Heart right ventricle (tissue), 16 donors: ENCODE results near the gene MGLL. TPM values are rescaled to one million over a fixed set of nuclear protein-coding genes. Genes with fewer than 3 reads are reported as not detected.

Experiments
- ATAC-seq, 8 donors: fragments of 200-7000 bp; cut with Tn5 transposase; one replicate each; pipeline ENCODE4 v1.9.1; 2020; ENCODE audit warnings: mild to moderate bottlenecking in 8 of 8, moderate library complexity in 8 of 8, moderate number of reproducible peaks in 1 of 8
- DNase-seq, 2 donors: peaks; one replicate each; pipeline ENCODE4 v3.0.0-alpha.2; 2020
- H3K27ac ChIP-seq, 10 donors: fragments of 200-600 bp; sonication (generic) in 2 of 10; one replicate each; pipeline versions ENCODE4 v1.5.0 to v1.8.0; 2020 to 2022; ENCODE audit warnings: mild to moderate bottlenecking in 3 of 10
- H3K27me3 ChIP-seq, 7 donors: fragments of 200-600 bp; one replicate each; pipeline ENCODE4 v1.8.0; 2021 to 2022; ENCODE audit warnings: mild to moderate bottlenecking in 2 of 7
- H3K36me3 ChIP-seq, 9 donors: fragments of 200-600 bp; sonication (generic) in 1 of 9; one replicate each; pipeline versions ENCODE4 v1.5.0 to v1.8.0; 2020 to 2022; ENCODE audit warnings: mild to moderate bottlenecking in 2 of 9
- H3K4me1 ChIP-seq, 9 donors: fragments of 200-600 bp; sonication (generic) in 1 of 9; one replicate each; pipeline versions ENCODE4 v1.5.0 to v1.8.0; 2020 to 2022; ENCODE audit warnings: mild to moderate bottlenecking in 4 of 9
- H3K4me3 ChIP-seq, 10 donors: fragments of 200-600 bp; sonication (generic) in 2 of 10; one replicate each; pipeline versions ENCODE4 v1.5.0 to v1.8.0; 2020 to 2022; ENCODE audit warnings: mild to moderate bottlenecking in 7 of 10, moderate library complexity in 2 of 10
- H3K9me3 ChIP-seq, 11 donors: fragments of 200-600 bp in 10 of 11; sonication (generic) in 2 of 11; one replicate each; pipeline versions ENCODE4 v1.5.0 to v1.8.0; 2013 to 2022; ENCODE audit warnings: mild to moderate bottlenecking in 2 of 11, control low read depth in 1 of 11, moderate library complexity in 1 of 11
- CTCF ChIP-seq, 9 donors: fragments of 200-600 bp; sonication (generic) in 2 of 9; IDR thresholded peaks; one replicate each; pipeline versions ENCODE4 v1.5.0 to v1.8.0; 2021 to 2022; ENCODE audit warnings: antibody characterized with exemption in 9 of 9, mild to moderate bottlenecking in 5 of 9, moderate library complexity in 1 of 9
- WGBS, 2 donors: extraction: QIAGEN DNeasy Blood & Tissue Kit; methylation state at CpG; one replicate each; pipeline ENCODE4 v1.1.7; 2013; ENCODE audit warnings: inconsistent platforms in 1 of 2; 5-methylcytosine and 5-hydroxymethylcytosine counted together
- intact Hi-C, 10 donors: fragments of 100-400 bp; cut with DNase I; formaldehyde crosslinking; loops; one replicate each; pipeline versions ENCODE4 v1.11.1 to v1.14.2; 2022
- polyA plus RNA-seq, 2 donors: library from polyadenylated mRNA; stranded (reverse); fragments of 200-250 nt; gene quantifications; one replicate each; pipeline ENCODE4 v1.2.3, GENCODE V29; 2013
- total RNA-seq, 10 donors: library from RNA; stranded (reverse); fragmentation: NEBNext Ultra II Directional in 3 of 10; extraction: Animal tissue kit (Norgen Biotek cat#: 25700) in 3 of 10; gene quantifications; one replicate each; pipeline versions ENCODE4 v1.2.1 to v1.2.4, GENCODE V29; 2021 to 2023
- donor health status: Arrhythmogenic right ventricular cardiomyopathy.
- donor health status: ischemic (EF 13 %, LVEDD 7.1; RV severe dilation, severe dysfunction).
- donor health status: healthy with polysubstance abuse.
- donor health status: DM: no; HTN: yes; CAD: no.
- donor health status: DM: no; HTN: no; CAD: no.
- donor health status: ischemic (EF 25% LVEDD 6.9; RV normal size, moderate dysfunction).
- donor health status: ischemic (EF 25% LVEDD 5.7; RV mildly dilated, moderate dysfunction).
- donor health status: healthy.
- donor health status: DM: yes; HTN: yes; CAD: no.
- donor health status: Ischemic cardiomyopathy.
- donor health status: ischemic (EF 35%, LVEDD 5.7; RV mildly dilated, moderate dysfunction).
- donor health status: nonischemic (EF 11% LVEDD 7.7; RV severe dilation, severe dysfunction).
- donor health status: DM: yes; HTN: yes; CAD: no.
- donor health status: PGD.
- donor health status: ischemic (EF 29% LVEDD 5.4; RV normal size, mild dysfunction).
- donor health status: nonischemic (EF 23%, LVEDD 6.1; RV moderate dilation, normal function).

The MGLL gene
- total and polyA plus RNA-seq, 12 donors = 35.7 to 103 (median 65.2) TPM

GRCh38 chr3:127865941-127866340 is 43.6 kb upstream of the MGLL start:
- no peak for TF ChIP-seq CTCF (IDR thresholded peaks at IDR 0.05)
- H3K9me3 ChIP-seq = peaks cover 0 to 4% (median 0%) of the 10 kb centered on the region in 11 donors
- 77 to 88% methylated on average over 4 of the region's 4 CpGs for WGBS, 2 donors
- H3K27ac ChIP-seq = no peak overlapping the region
- no peak for DNase-seq
- intact Hi-C loops = no loop called here
- ATAC-seq = no peak
- no peaks in the 10 kb centered on the region for H3K36me3 ChIP-seq
- H3K4me1 ChIP-seq = no peaks in the 10 kb centered on the region
- peaks cover 0 to 5% (median 0%) of the 10 kb centered on the region in 7 donors for H3K27me3 ChIP-seq
- no peak overlapping the region for H3K4me3 ChIP-seq

GRCh38 chr3:127860211-127860696 is 37.9 kb upstream of the MGLL start:
- DNase-seq (no peak), ATAC-seq (no peak)
- H3K36me3 ChIP-seq = no peaks in the 10 kb centered on the region
- peaks cover 0 to under 1% (median 0%) of the 10 kb centered on the region in 11 donors for H3K9me3 ChIP-seq
- intact Hi-C loops = no loop called here
- no peak overlapping the region for H3K4me3 ChIP-seq
- H3K4me1 ChIP-seq = no peaks in the 10 kb centered on the region
- no peak for TF ChIP-seq CTCF (IDR thresholded peaks at IDR 0.05)
- no peaks in the 10 kb centered on the region for H3K27me3 ChIP-seq
- H3K27ac ChIP-seq = no peak overlapping the region
- WGBS, 2 donors = 50 to 60% methylated on average over 7 of the region's 7 CpGs

- H3K36me3 ChIP-seq = no peaks in the 10 kb centered on the region
- H3K27me3 ChIP-seq = no peaks in the 10 kb centered on the region
- DNase-seq = no peak
- H3K9me3 ChIP-seq = no peaks in the 10 kb centered on the region
- 83 to 87% methylated on average over 6 of the region's 6 CpGs for WGBS, 2 donors
- H3K4me3 ChIP-seq = no peak overlapping the region
- no peak overlapping the region for H3K27ac ChIP-seq
- intact Hi-C loops = loop anchor here in 2 of 10 donors (10.0 kb wide), 1 partner anchor 115 kb away; no protein-coding TSS in a partner anchor
- H3K4me1 ChIP-seq = no peaks in the 10 kb centered on the region
- TF ChIP-seq CTCF (IDR thresholded peaks at IDR 0.05) = no peak
- ATAC-seq = no peak
Observed at GRCh38 chr3:127859730-127860129, 37.4 kb upstream of the MGLL start.

- no peaks in the 10 kb centered on the region for H3K36me3 ChIP-seq
- H3K9me3 ChIP-seq = no peaks in the 10 kb centered on the region
- no peak for ATAC-seq
- TF ChIP-seq CTCF (IDR thresholded peaks at IDR 0.05) = no peak
- no peak for DNase-seq
- H3K27ac ChIP-seq = no peak overlapping the region
- H3K27me3 ChIP-seq = no peaks in the 10 kb centered on the region
- H3K4me3 ChIP-seq = no peak overlapping the region
- WGBS, 2 donors = 60 to 85% methylated on average over 5 of the region's 5 CpGs
- no peaks in the 10 kb centered on the region for H3K4me1 ChIP-seq
- intact Hi-C loops = loop anchor here in 2 of 10 donors (10.0 kb wide), 1 partner anchor 116 kb away; no protein-coding TSS in a partner anchor
Observed at GRCh38 chr3:127858937-127859336, 36.6 kb upstream of the MGLL start.
